ENCODE data around the gene C10orf71. TPM values are rescaled to one million over a fixed set of nuclear protein-coding genes. Genes with fewer than 3 reads are reported as not detected.

C10orf71 gene
- total and polyA plus RNA-seq, 2 experiments from 2014 or later: not detected

DNA sequence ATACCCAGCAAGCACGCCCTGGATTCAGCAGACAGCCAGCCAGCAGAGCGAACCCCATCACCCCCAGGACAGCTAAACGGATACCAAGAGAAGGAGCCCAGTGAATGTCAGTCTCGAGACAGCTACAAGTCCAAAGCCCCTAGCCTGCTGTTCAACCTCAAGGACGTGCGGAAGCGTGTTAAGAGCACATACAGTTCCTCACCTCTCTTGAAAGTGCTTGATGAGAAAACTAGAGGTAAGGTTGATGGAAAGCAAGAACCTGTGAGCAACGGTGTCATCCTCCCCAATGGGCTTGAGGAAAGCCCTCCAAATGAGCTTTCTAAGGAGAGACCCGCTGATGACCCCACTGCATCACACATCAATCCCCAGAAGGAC, 24.9 kb downstream of the C10orf71 start:
- DNase-seq (ENCODE audit: low spot score): no peak
- no peak overlapping the region for H3K4me3 ChIP-seq
- H3K79me2 ChIP-seq: no peaks in the 10 kb centered on the region
- no peaks in the 10 kb centered on the region for H4K20me1 ChIP-seq (ENCODE audit: insufficient read depth, poor library complexity, severe bottlenecking)
- no peak overlapping the region for H3K27ac ChIP-seq
- H3K9me2 ChIP-seq (replicated peaks; ENCODE audit: insufficient read depth): no peaks in the 10 kb centered on the region
- no peaks in the 10 kb centered on the region for H3K36me3 ChIP-seq (replicated peaks; ENCODE audit: insufficient read depth, low read depth)
- no peak overlapping the region for H3K4me2 ChIP-seq
- 90% methylated on average over 9 of the region's 9 CpGs for WGBS (ENCODE audit: low lambda C conversion rate, missing lambda C conversion rate)
- H2AFZ ChIP-seq: no peak overlapping the region
- H3K27me3 ChIP-seq: no peaks in the 10 kb centered on the region
- TF ChIP-seq EZH2 (IDR thresholded peaks at IDR 0.05; ENCODE audit: borderline replicate concordance): no peak
- no peak for TF ChIP-seq CTCF (IDR thresholded peaks at IDR 0.05; ENCODE audit: poor library complexity)
- no peak for TF ChIP-seq EZH2phosphoT487 (IDR thresholded peaks at IDR 0.05; ENCODE audit: low read depth, severe bottlenecking, unreplicated experiment)
- no peaks in the 10 kb centered on the region for H3K4me1 ChIP-seq (ENCODE audit: insufficient read depth)
- H3K9me3 ChIP-seq (ENCODE audit: low read depth): no peaks in the 10 kb centered on the region

DNA sequence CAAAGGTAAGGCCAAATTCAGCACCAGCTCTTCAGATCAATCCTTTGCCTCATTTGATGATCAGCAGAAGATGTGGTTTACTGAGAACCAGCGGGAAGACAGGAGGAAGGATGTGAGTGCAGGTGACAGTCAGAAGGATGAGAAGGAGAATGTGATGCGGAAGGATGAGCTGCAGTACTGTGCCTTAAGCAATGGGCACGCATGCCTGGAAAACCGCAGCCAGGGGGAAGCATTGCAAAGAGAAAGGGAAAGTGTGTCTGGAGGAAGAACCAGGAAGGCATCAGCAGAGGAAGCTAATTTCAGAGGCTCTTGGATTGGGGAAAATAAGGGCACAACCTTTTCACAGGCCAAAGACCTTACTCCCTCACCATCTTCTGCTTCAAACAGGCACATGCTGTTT, 25.7 kb downstream of the C10orf71 start:
- Histone ChIP-seq H3K9me2 (replicated peaks; ENCODE audit: insufficient read depth) (no peaks in the 10 kb centered on the region), H2AFZ (no peak overlapping the region), H3K27ac (no peak overlapping the region), H3K27me3 (no peaks in the 10 kb centered on the region), H3K9me3 (ENCODE audit: low read depth) (no peaks in the 10 kb centered on the region), H3K4me2 (no peak overlapping the region), H3K4me1 (ENCODE audit: insufficient read depth) (no peaks in the 10 kb centered on the region), H3K4me3 (no peak overlapping the region), H4K20me1 (ENCODE audit: insufficient read depth, poor library complexity, severe bottlenecking) (no peaks in the 10 kb centered on the region), H3K36me3 (replicated peaks; ENCODE audit: insufficient read depth, low read depth) (no peaks in the 10 kb centered on the region), H3K79me2 (no peaks in the 10 kb centered on the region)
- DNase-seq (ENCODE audit: low spot score): no peak
- TF ChIP-seq EZH2 (IDR thresholded peaks at IDR 0.05; ENCODE audit: borderline replicate concordance): no peak
- no peak for TF ChIP-seq EZH2phosphoT487 (IDR thresholded peaks at IDR 0.05; ENCODE audit: low read depth, severe bottlenecking, unreplicated experiment)
- TF ChIP-seq CTCF (IDR thresholded peaks at IDR 0.05; ENCODE audit: poor library complexity): no peak
- WGBS (ENCODE audit: low lambda C conversion rate, missing lambda C conversion rate): 76% methylated on average over 4 of the region's 4 CpGs

DNA sequence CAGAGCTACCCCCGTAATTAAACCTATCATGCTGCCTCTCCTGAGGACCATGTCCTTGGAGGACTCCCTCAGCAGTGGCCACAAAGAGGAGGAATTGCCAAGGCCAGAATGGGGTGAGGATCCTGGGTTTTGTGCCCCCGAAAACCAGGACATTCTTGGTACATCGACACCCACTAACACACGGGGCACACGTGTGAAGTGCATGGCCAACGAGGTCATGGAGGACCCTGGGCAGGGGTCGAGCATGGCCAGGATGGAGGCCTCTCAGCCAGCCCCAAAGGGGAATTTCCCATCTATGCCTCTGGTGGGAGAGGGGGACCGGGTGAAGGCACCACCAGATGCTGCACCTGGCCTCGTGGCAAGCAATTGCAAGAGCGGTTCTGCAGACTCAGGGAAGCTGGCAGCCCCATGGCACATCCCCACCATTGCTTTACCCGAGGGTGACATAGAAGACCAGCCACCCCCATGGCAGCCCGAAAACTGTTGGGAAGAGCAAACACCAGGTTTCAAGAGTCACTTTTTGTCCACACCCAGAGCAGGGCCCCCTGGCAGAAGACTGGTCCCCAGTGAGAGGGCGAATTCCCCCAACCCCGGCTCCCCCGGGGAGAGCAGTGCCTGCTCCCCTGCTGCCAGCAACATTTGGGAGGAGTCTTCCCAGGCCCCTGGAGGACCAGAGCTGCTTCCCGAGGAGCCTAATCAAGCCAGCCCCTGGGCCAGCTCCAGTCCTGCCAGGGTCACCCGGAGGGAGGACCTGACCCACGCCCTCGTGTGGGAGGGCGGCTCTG, 26.4 kb downstream of the C10orf71 start:
- Histone ChIP-seq H3K4me3 (no peak overlapping the region), H4K20me1 (ENCODE audit: insufficient read depth, poor library complexity, severe bottlenecking) (no peaks in the 10 kb centered on the region), H3K79me2 (no peaks in the 10 kb centered on the region), H2AFZ (no peak overlapping the region), H3K27me3 (no peaks in the 10 kb centered on the region), H3K27ac (no peak overlapping the region), H3K36me3 (replicated peaks; ENCODE audit: insufficient read depth, low read depth) (no peaks in the 10 kb centered on the region), H3K4me1 (ENCODE audit: insufficient read depth) (no peaks in the 10 kb centered on the region), H3K9me3 (ENCODE audit: low read depth) (no peaks in the 10 kb centered on the region), H3K4me2 (no peak overlapping the region), H3K9me2 (replicated peaks; ENCODE audit: insufficient read depth) (no peaks in the 10 kb centered on the region)
- no peak for DNase-seq (ENCODE audit: low spot score)
- 83% methylated on average over 16 of the region's 20 CpGs for WGBS (ENCODE audit: low lambda C conversion rate, missing lambda C conversion rate)
- TF ChIP-seq CTCF (IDR thresholded peaks at IDR 0.05; ENCODE audit: poor library complexity): no peak
- TF ChIP-seq EZH2phosphoT487 (IDR thresholded peaks at IDR 0.05; ENCODE audit: low read depth, severe bottlenecking, unreplicated experiment): no peak
- no peak for TF ChIP-seq EZH2 (IDR thresholded peaks at IDR 0.05; ENCODE audit: borderline replicate concordance)
